NB4 (cell line): ENCODE data around the gene NRARP.

Experiments used
- CTCF ChIP-seq: IDR thresholded peaks from one replicate; pipeline ENCODE4 v1.5.1; 2012; ENCODE audit warnings: low read depth, low read length
- MYC ChIP-seq: IDR thresholded peaks from 2 replicates; pipeline ENCODE4 v1.6.1; 2011; ENCODE audit warnings: low read depth, low read length
- POLR2A ChIP-seq: IDR thresholded peaks from 2 replicates; pipeline ENCODE4 v1.6.1; 2011; ENCODE audit warnings: mild to moderate bottlenecking; ENCODE audit not compliant: insufficient read length; ENCODE audit errors: extremely low read depth

GRCh38 chr9:137317718-137318511 lies 15.8 kb upstream of the NRARP start:
- no peak for TF ChIP-seq CTCF
- no peak for TF ChIP-seq POLR2A
- TF ChIP-seq MYC, result no peak
